ENCODE results near the gene EMSY. TPM values are rescaled to one million over a fixed set of nuclear protein-coding genes. Genes with fewer than 3 reads are reported as not detected.

EMSY gene
- total RNA-seq, 1 donor: 25.6 TPM

GRCh38 chr11:76599041-76600013 lies 154.5 kb downstream of the EMSY start:
- Histone ChIP-seq H3K27me3 (ENCODE audit: insufficient read depth, low read length) (peaks cover 3% of the 10 kb centered on the region), H3K9me3 (ENCODE audit: low read depth, low read length) (no peaks in the 10 kb centered on the region), H3K4me1 (ENCODE audit: insufficient read depth, low read length) (no peaks in the 10 kb centered on the region), H3K4me3 (ENCODE audit: low read length) (no peak overlapping the region)

DNA sequence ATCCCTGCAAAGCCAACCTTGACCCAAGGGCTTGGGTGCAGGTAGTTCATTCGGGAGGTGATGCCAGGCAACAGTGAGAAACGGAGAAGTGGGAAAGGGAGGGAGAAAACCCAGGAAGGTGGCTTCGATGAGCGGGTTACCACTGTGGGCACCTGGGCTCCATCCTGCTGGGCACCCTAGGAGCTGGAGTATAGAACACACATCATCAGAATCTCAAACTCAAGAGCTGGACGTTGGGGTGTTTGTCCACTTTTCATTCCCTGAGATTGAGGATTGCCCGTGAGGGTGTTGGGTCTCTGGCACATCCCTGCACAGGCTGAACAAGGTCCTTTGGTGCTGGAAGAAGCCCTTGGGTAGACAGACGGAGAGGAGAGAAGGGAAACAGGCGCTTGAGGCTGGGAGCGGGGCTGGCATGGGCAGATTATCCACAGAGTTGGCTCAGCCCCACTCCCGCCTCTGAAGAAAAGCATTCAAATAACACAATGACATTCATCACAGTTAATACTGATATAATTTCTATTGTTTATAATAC lies 155.4 kb downstream of the EMSY start:
- Histone ChIP-seq H3K4me3 (ENCODE audit: low read length) (no peak overlapping the region), H3K27me3 (ENCODE audit: insufficient read depth, low read length) (peaks cover 3% of the 10 kb centered on the region), H3K9me3 (ENCODE audit: low read depth, low read length) (no peaks in the 10 kb centered on the region), H3K4me1 (ENCODE audit: insufficient read depth, low read length) (no peaks in the 10 kb centered on the region)

- H3K27me3 ChIP-seq (ENCODE audit: insufficient read depth, low read length): peaks cover 3% of the 10 kb centered on the region
- H3K9me3 ChIP-seq (ENCODE audit: low read depth, low read length): no peaks in the 10 kb centered on the region
- H3K4me3 ChIP-seq (ENCODE audit: low read length): no peak overlapping the region
- no peaks in the 10 kb centered on the region for H3K4me1 ChIP-seq (ENCODE audit: insufficient read depth, low read length)
Measured at GRCh38 chr11:76601272-76601671, 156.5 kb downstream of the EMSY start.

GRCh38 chr11:76601724-76602123 lies 156.9 kb downstream of the EMSY start:
- Histone ChIP-seq H3K27me3 (ENCODE audit: insufficient read depth, low read length) (peaks cover 3% of the 10 kb centered on the region), H3K4me1 (ENCODE audit: insufficient read depth, low read length) (no peaks in the 10 kb centered on the region), H3K9me3 (ENCODE audit: low read depth, low read length) (no peaks in the 10 kb centered on the region), H3K4me3 (ENCODE audit: low read length) (no peak overlapping the region)

- Histone ChIP-seq H3K27me3 (ENCODE audit: insufficient read depth, low read length) (peaks cover 3% of the 10 kb centered on the region), H3K4me3 (ENCODE audit: low read length) (no peak overlapping the region), H3K4me1 (ENCODE audit: insufficient read depth, low read length) (no peaks in the 10 kb centered on the region), H3K9me3 (ENCODE audit: low read depth, low read length) (no peaks in the 10 kb centered on the region)
Measured at GRCh38 chr11:76602431-76602861, 157.6 kb downstream of the EMSY start.

Other genes with a start within 250 kb of the EMSY start
- gene WNT11, start 238.5 kb upstream of the EMSY start, total RNA-seq: 0.94 TPM
- 87.3 TPM for gene THAP12, start 63.9 kb upstream of the EMSY start, total RNA-seq
- 1.7 TPM for gene GVQW3, start 63.7 kb upstream of the EMSY start, total RNA-seq
- 3.0 TPM for gene LRRC32, start 225.7 kb downstream of the EMSY start, total RNA-seq

Measured in mononuclear cell (primary cell).